HG03378 (cell line): ENCODE results near the gene PSMB2.

Experiments used
- ATAC-seq: cut with Tn5 transposase; IDR thresholded peaks from one replicate; pipeline ENCODE4 v1.9.1; 2021; ENCODE audit warnings: mild to moderate bottlenecking, moderate library complexity; ENCODE audit not compliant: unreplicated experiment

The PSMB2 gene

DNA sequence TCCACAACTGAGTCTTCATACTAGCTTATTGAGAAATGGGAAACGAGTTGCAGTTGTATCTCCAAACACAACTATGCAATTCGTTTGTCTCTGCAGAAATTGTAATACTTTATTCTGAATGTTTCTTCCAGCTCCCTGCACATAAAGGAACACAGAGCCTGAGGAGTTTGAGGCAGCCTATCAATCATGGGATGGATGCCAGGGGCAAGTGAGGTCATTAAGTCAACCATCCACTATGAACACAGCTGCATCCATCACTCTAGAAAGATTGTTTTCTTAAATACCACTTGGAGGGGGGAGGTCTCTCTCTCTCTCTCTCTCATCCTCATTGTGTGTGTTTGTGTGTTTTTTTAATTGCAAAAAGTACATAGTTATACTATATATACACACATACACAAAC lies 2.9 kb upstream of the PSMB2 start:
- no peak for ATAC-seq

DNA sequence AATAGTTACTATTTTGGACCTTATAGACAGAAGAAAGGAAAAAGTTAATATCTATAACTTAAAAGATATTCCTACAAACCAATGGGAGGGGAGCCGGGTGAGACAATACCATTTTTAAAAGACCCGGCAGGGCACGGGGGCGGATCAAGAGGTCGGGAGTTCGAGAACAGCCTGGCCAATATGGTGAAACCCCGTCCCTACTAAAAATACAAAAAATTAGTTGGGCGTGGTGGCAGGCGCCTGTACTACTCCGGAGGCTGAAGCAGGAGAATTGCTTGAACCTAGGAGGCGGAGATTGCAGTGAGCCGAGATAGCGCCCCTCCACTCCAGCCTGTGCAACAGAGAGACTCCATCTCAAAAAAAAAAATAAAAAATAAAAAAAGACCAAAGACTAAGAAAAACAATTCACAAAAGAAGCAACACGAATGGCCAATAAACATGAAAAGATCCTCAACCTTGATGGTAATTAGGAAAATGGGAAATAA lies 1.2 kb upstream of the PSMB2 start:
- ATAC-seq, result no peak

DNA sequence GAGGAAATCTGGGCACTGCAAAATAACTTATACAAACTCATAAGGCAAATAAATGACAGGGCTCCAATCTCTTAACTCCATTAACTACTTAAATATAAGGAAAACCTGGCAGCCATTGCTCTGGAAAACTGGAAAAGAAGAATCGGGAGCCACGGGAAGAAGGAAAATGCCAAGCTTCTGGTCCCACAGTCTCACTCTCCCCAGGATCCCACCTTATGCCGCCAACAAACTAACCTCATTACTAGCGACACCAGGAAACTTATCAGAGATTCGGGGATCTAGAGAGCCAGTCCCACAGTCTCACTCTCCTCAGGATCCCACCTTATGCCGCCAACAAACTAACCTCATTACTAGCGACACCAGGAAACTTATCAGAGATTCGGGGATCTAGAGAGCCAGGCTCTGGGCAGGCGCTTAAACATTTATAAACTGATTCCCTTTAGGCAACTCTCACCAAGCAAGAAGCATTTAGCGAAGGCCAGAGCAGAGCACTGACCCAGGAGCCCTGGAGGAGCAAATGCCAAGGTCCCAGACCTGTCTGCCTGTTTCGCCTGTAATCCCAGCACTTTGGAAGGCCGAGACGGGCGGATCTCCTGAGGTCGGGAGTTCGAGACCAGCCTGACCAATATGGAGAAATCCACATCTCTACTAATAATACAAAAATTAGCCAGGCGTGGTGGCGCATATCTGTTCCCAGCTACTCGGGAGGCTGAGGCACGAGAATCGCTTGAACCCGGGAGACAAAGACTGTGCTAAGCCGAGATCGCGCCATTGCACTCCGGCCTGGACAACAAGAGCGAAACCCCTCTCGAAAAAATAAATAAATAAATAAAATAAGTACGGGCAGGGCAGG lies 720 bp downstream of the PSMB2 start:
- ATAC-seq, result no peak

DNA sequence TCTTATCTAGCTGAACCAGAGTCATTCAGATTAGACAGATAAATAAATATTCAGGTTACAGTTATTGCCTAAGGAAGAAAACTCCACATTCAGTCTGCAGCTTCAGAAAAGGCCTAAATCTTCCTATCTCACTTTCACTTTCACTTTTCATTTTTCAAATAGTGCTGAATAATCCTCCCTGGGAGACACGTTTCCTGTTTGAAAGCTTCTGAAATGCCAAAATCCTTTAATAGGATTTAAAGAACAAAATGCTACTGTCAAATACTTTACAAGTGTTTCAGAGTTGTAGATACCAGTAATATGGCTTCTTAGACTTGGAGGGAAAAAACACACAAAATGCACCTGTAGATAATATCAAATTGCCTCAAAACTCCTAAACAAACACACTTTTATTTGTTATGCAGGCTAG lies 3.9 kb downstream of the PSMB2 start:
- ATAC-seq, result no peak

DNA sequence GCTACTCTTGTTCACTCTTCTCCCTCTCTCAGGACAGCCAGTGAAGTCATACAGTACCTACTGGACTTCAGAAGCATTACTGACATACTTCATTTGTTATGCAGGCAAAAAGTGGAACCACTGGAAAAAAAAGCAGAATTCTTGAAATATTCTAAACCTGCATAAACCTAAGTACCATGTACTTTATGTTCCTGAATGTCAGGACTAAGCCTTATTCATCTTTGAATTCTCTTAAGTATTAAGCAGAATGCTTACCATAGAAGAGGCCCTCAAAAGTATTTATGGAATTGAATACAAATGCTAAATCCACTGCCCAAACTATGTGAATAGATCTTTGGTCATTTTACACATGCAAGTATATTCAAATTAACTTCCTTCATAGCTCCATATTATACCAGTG lies 7.8 kb downstream of the PSMB2 start:
- no peak for ATAC-seq

DNA sequence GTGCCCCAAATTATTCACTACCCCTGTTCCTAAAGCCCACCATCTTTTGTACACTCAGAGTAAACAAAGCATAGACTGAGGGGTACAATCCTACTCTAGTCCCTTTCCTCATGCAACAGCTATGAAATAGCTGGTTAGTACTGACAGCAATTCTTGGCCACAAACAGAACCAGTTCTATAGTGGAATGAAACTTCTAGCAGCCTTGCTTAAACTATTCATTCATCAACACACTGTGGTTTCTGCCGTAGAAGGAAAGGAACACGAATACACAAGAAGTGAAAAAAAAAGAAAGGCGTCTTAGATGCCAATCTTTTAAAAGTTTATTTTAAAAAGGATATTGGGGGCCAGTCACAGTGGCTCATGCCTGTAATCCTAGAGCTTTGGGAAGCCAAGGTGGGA lies 9.9 kb downstream of the PSMB2 start:
- no peak for ATAC-seq

DNA sequence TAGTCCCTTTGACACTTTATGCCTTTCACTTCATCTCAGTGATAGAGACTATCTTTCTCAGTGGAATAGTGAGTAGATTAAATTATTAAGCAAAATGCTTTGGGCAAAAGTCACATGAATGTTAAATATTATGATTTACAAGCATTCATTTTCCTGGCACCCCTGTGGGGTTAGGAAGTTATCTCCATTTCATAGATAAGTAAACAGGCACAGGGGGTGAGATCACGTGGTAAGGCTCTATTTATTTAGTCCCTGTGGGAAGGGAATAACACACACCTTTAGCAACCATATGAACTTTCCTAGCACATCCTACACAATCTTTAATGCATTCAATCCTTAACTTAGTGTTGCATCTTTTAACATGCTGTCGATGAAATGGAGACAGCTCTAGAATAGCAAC lies 12.3 kb downstream of the PSMB2 start:
- no peak for ATAC-seq

DNA sequence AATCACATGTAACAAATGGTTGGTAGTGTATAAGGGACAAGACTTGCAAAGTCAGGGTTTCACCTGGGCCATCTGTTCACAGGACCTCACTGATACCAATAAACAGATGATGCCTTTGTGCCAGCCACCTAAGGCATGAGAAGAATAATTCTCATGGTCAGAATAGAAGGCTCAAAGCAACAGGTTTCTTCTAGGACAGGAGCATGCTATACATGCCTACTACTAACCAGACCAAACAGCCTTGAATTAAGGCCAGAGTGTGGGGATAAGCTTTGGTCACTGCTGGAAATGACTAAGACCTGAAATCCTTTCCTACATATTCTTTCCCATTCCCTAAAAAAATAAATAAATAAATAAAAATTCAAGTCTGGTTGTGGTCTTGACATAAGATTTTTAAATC lies 17.5 kb downstream of the PSMB2 start:
- ATAC-seq, result no peak

DNA sequence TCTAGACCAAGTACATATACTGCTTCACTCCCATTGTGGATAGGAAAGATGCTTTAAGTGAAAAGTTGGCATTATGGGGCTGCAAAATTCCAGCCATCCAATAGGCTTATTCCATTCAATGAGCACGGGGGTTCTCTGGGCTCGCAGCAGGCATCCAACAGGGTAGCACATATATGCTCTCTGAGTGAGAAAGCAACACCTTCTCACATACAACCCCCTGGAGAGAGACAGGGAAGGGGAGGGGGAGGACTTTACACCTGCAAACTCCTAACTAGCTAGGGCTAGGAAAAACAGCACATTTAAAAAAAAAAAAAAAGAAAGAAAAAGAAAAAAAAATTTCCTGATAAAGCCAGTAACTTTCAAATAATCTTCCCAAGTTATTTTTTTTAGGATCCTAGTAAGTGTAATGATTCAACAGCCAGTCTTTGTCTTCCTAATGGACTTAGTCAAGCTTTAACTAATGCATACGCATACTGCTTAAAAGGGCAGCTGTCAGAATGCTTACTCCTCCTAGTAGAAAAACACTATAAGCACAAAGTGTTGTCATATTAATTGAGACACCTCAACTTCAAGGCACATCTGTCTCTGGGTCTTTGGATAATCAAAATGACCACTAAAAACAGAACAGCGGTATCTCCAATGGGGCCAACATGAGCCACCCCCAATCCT lies 18.7 kb downstream of the PSMB2 start:
- ATAC-seq, result no peak

DNA sequence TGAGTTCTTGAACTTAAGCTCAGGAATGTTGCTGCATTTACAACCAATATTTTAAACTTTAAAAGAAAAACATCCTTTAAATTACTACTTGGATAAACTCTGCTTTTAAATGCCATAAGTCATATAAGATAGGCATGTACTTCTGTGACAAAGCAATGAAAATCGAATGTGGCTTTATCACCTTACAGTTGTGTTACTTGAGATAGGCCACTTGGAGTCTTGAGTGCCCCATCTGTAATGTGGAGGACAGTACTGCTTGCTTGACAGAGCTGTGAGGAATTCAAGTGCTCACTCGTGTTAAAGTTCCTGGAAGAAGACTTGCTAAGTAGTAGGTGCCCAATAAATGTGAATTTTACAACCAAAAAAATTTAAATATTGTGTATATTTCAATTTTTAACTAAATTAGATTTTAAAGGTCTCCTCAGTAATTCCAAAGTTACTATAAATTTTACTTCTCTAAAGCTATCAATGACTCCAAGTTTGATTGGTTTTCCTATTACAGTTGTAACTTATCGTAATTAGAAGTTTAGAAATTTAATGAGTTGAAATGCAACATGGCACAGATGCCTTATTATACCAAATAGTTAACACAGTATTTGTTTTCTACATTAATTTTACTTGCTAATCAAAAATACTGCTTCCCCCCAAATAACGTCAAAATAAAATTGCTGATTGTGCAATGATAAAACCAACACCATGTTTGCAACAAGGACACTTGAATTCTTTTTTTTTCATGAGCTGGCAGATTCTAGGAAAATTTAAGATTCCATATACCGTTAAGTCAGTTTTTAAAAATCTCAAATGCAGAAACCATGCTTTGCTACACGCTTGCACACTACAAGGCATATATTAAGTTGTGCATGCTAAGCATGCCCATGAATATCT lies 21.8 kb downstream of the PSMB2 start:
- ATAC-seq, result no peak

DNA sequence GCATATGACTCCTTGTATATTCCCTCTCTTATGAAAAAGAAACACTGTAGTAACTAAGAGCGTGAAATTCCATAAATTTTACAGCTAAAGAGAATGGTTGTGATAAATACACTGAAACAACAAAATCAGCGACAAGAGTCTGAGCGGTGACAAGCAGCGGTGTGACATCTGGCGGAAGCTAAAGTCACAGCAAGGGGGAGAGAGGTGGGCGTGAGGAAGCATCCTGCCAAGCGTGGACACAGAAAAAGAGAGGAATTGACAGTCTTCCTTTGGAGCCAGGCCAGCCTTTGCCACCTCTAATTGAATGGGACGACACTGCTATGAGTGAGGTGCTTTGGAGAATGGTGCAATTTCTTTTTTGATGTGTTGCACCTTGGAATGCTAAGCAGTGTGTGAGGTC lies 25.9 kb downstream of the PSMB2 start:
- no peak for ATAC-seq

DNA sequence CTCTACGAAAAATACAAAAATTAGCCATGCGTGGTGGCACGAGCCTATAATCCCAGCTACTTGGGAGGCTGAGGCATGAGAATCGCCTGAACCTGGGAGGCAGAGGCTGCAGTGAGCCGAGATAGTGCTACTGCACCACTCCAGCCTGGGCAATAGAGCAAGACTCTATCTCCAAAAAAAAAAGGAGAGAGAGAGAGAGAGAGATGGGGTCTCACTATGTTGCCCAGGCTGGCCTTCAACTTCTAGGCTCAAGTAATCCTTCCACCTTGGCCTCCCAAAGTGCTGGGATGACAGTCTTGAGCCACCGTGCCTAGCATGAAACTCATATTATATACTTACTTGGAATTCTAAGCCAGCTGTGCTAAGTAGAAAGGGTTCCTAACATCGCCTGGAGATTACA lies 29.7 kb downstream of the PSMB2 start:
- ATAC-seq, result no peak

DNA sequence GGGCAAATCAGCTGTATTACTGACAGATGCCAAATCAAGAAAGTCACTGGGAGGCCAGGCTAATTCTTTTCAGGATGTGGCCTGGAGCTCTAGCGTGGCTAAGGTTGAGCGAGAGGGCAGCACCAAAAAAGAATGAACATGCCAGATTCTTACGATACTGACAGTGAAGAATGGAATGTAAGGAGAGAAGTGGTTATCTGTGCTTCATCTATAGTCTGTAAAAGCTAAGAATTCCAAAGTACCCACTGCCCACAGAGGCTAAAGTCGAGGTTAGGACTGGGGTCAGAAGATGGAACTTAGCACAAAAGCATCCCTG lies 35.5 kb downstream of the PSMB2 start:
- ATAC-seq, result no peak

DNA sequence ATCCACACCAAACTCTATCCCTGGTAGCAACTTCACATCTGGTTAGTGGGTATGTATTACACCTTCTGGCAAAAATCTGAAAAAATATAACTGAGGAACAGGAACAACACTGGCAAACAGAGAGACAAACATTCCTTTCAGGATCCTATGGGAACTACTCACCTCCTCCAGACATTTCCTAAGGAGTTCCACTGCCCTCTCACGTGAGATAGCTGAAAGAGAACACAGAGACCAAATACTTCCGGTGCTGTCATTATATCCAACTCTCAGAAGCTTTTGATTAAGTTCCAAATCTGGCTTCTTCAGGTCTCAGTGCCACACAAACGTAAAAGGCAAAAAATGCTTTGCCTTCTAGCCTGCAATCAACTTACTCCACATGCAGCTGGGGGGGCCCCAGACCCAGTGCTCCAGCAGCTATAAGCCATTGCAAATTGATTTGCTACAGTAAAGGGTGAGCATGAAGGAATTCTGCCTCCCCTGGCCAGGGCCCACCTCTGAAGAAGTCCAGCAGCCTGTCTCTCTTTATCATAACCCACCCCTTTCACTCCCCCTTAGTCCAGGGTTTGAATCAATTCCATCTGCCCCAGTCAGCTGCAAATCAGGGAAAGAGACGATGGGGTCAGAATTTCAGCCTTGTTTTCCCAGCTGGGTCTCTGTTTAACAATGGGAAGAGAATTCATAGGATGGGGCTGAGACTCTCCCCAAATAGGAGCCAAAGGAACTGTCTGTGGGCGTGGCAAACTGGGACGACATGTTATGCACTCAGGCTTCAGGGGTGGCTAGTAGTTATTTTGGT lies 36.1 kb downstream of the PSMB2 start:
- ATAC-seq, result no peak

DNA sequence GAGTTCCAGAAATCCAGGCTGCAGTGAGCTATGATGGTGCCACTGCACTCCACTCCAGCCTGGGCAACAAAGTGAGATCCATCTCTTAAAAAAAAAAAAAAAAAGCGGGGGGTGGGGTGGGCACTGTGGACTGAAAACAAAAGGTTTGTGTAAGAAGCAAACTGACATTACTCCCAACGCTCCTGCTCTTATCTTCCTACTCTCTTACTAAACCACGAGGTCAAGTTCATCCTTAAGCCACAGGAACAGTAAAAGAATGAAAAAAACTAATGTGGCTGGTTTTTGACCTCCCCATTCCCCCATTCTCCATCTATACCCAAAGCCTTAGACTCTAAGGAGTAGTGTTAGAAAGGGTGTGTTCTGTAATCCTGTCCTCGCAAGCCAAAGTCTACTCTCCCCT lies 37.4 kb downstream of the PSMB2 start:
- no peak for ATAC-seq

DNA sequence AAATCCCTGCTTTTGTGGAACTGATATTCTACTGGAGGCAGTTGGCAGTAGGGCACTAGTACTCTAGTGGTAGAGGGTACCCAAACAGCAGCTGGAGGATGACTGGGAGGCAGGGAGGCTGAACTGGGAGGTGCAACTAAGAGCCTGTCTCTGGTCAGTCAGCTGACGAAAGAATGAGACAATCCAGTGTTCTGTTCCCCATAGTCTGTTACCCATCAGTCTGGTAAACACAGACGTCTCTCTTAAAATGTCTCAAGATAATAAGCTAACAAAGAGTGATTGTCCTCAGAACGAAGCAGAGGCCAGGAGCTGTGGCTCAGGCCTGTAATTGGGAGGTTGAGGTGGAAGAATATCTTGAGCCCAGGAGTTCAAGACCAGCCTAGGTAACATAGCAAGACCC lies 37.9 kb downstream of the PSMB2 start:
- no peak for ATAC-seq

DNA sequence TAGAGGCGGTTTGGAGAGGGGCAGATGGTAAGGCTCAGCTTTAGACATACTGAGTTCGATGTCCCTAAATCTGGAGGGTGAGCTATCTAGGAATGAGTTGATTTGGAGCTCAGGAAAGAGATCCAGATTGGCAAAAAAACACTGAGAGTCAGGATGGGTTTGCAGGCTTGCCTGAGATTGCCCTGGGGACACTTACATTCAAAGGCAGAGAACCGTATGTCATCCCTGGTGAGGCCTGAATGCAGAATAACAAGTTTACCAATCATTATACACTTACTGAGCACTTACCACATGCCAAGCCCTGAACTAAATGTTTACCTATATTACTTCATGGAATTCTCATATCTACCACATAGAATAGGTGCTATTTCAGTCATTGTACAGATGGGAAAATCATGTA lies 40.7 kb downstream of the PSMB2 start:
- no peak for ATAC-seq

DNA sequence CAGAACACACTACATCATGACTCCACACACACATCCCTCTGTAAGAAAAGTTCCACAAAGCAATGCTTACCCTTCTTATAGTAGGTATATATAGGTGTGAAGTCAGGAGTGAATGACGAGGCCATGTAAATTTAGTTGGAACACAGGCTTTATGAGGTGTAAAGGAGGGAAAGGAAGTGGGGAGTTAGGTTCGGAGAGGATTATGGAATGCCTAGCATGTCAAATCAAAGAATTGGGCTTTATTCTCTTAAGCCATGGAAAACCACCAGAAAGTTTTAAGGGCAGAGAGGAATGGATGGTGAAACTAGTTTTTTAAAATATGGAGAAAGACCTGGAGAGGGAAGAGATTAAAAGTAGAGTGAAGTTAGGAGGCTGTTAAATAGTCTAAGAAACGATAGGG lies 41.9 kb downstream of the PSMB2 start:
- no peak for ATAC-seq

DNA sequence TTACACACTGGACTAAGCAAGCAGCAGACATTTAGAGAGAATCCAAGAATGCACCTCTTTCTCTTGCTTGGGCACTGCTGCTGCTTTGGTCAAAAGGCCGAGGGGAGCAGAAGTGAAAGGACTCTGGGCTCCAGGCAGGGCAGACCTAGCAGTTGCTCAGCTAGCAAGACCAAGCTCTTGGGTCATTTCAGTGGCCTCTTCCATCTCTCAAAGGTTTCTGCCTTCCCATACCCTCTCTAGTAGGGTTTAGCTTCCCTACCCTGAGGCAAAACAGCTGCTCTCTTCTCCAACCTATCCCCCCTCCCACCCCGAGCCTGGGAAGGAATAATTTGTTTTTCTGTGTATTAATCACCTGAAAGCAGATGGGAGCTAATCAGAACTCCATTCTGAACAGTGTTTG lies 42.4 kb downstream of the PSMB2 start:
- no peak for ATAC-seq

DNA sequence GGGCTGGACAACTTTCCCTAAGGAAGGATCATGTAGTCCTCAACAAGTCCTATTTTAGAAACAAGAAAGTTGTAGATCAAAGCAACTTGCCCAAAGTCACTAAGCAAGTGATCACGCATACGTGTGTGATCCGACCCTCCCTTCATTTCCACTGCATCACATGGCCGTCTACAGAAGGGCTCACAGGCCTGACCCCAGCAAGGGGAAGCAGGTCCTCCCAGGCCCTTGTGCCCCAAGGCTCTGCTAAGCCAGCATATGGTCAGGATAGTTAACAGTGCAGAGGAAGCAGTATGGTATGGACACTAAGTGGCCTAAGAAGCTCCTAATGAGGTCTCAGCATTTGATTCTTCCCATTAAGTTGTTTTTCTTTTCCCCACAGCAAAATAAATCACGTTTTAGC lies 43.5 kb downstream of the PSMB2 start:
- ATAC-seq, result no peak

DNA sequence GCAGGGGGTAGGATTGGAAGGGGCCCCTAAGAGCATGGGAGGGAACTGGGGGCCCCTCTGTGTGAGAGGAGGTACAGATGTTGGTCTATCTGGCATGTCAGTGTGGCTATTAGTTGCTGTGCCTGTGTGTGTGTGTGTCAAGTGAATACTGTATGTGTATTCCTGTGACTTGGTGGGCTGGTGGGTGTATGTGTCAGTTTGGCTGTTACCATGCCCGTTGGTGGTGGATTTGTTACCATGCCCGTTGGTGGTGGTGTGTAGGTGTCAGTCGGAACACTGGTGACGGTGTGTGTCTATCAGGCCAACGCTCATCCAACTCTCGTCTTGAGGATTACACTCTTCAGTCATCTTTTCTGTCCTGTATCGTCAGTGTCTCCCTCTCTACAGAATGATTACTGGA lies 45.6 kb downstream of the PSMB2 start:
- no peak for ATAC-seq
